Erythroblast (primary cell): ENCODE data around the gene SNRNP70.
A peak's percentile ranks its signal among the peaks of the same experiment; 100 is the strongest.

Source experiments
- DNase-seq, 2 experiments: peaks; one replicate each; lab custom pipeline; 2025; lab: John Stamatoyannopoulos, UW
- GATA1 ChIP-seq: IDR thresholded peaks from 2 replicates; pipeline ENCODE4 v1.6.1; 2011; ENCODE audit warnings: low read depth, mild to moderate bottlenecking, control low read depth, low read length, moderate library complexity
- POLR2A ChIP-seq: IDR thresholded peaks from 2 replicates; pipeline ENCODE4 v1.6.1; 2011; ENCODE audit warnings: mild to moderate bottlenecking, low read length

The SNRNP70 gene

GRCh38 chr19:49101160-49101559, 15.9 kb downstream of the SNRNP70 start:
- no peak for DNase-seq
- TF ChIP-seq GATA1 (no peak), POLR2A (no peak)

GRCh38 chr19:49102303-49102702, 17.1 kb downstream of the SNRNP70 start:
- no peak for TF ChIP-seq POLR2A
- TF ChIP-seq GATA1 = no peak
- DNase-seq = no peak

DNA sequence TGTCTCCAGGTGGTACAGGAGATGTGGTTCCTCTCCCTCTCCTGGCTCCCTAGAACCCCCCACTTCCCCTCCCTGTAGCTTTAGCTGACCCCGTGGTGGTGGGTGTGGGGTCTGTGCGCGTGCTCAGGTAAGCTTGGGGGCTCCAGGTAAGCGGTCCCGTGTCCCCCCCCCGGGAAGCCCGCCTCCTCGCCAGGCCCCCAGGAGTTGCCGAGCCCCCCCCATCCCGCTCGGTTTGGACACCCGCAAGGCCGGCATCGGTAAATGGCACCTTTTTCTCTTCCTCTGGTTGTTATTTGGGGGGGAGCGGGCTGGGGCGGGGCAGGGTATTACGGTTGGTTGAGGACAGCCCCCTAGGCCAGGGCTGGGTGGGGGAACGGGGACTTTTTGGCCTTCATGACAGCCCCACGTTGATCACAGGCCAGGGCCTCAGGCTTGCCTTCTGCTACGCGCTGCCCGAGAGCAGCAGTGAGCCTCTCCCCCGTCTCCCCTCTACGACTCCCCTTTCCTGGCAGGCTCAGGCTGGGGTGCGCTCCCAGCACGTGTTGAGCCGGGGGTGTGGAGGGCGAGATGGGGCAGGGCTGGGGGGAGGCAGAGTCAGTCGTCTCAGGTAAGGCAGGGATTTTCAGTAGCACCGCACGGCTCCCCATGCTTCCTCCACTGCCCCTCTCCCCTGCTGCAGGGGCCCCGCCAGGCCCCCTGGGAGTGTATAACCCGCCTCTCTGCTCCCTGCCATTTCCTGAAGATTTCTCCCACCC, 18.3 kb downstream of the SNRNP70 start:
- no peak for TF ChIP-seq POLR2A
- TF ChIP-seq GATA1 = no peak
- DNase-seq = no peak

DNA sequence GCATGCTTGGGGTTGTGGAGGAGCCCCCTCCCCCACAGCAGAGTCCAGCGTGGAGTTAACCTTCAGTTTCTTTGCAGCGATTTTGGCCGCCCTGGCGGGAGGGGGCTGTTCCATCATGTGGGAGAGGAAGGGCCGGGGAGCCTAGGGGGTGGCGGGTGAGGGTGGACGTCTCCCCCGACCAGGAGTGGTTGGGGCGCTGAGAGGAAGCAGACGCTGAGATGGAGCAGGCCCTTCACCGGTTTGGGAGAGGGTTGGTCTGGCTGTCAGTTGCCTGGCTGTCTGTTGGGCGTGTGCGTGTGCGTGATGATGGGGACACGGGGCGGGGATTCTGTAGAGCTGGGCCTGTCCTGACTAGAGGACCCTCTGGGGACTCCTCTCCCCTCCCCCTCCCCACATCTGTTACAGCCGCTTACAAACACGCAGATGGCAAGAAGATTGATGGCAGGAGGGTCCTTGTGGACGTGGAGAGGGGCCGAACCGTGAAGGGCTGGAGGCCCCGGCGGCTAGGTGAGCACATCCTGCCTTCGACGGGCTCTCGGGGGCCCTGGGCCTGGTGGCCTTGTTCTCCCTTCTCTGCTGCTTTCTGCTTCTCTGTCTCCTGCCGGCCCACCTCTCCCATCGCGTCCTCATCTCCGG, 19.1 kb downstream of the SNRNP70 start:
- TF ChIP-seq POLR2A (no peak), GATA1 (no peak)
- DNase-seq = no peak

GRCh38 chr19:49106648-49107135, 21.4 kb downstream of the SNRNP70 start:
- DNase-seq = peak; percentile 74 to 82
- TF ChIP-seq GATA1 = no peak
- no peak for TF ChIP-seq POLR2A

- TF ChIP-seq GATA1 = no peak
- TF ChIP-seq POLR2A = no peak
Observed at GRCh38 chr19:49107625-49108459, 22.6 kb downstream of the SNRNP70 start.

GRCh38 chr19:49109051-49109450, 23.8 kb downstream of the SNRNP70 start:
- TF ChIP-seq POLR2A (no peak), GATA1 (no peak)
- no peak for DNase-seq

More at GRCh38 chr19:49107625-49108459, 22.6 kb downstream of the SNRNP70 start:
- no peak for DNase-seq

DNA sequence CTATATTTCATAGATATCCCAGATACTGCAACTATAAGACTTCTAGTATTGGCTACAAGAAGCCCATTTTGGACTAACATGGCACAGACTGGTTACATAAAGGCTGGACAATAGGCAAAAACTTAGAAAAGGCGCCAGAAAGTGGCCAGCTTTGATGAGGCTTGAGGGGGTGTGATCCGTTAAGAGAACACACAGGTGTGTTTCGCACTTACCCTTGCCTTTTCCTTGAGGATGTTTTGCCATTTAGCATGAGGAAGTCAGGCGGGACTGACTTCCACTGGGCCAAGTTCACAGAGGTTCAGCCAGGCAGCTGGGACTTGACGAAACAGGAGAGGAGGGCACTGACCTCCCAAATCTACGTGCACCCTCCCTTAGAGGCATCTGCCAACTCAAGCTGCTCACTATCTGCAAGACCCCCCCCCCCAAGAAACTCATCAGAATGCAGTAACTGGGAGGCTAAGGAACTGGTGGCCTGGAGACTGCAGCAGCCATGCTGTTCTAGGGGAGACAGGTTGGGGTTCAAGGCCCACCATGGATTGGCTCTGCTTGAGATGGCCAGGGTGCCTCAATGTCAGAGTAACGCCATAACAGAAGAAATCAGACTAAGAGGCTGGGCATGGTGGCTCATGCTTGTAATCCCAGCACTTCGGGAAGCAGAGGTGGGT, 24.4 kb downstream of the SNRNP70 start:
- TF ChIP-seq GATA1 (no peak), POLR2A (no peak)
- DNase-seq = no peak

- DNase-seq = no peak
Observed at GRCh38 chr19:49110567-49110966, 25.3 kb downstream of the SNRNP70 start.

GRCh38 chr19:49111218-49111998, 26.2 kb downstream of the SNRNP70 start:
- TF ChIP-seq GATA1 = no peak
- no peak for TF ChIP-seq POLR2A

More at GRCh38 chr19:49110567-49110966, 25.3 kb downstream of the SNRNP70 start:
- TF ChIP-seq GATA1 (no peak), POLR2A (no peak)

DNA sequence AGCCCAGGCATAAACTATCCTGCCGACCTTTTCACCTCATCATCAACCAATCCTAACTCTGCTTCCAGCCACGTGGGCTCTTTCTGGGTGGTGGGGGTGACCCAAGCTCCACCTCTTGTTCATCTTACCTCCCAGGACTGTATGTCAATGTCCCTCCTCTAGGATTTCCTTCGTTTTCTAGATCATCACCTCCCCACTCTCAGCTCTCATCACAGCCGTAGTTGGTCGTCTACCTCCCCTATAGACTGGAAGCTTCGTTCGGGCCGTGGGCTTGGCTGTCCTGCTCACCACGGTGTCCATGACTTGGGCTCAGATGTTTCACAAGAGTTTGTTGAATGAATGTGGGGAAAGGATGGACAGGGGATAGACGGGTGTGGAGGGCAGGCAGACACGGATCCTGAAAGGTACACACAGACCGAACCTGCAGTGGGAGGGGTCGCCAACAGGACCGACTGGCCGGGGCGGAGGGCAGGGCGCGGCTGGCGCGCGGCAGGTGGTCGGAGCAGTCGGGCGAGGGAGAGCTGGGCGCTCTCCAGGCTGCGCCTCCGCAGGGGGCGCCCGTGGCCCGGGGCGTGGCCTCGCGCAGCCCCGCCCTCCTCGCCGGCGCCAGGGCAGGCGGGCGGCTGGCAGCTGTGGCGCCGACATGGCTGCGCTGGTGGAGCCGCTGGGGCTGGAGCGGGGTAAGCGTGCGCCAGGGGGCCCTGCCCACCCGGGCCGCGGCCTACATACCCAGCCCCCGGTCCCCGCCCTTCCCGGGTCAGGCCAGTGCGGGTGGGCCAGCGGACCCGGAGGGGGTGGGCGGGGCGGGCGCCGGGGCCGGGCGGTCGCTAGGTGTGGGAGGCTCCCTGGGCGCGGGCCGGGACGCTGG, 28.7 kb downstream of the SNRNP70 start, which contains the start of gene LIN7B:
Gene LIN7B (plus strand): TSS at position 609 of the 868 bp plus-strand sequence. CDS start 35 bp downstream, at position 644.
- DNase-seq = peak; percentile 82 to 91
- TF ChIP-seq POLR2A = peak; percentile 32
- TF ChIP-seq GATA1 = no peak

More at GRCh38 chr19:49111218-49111998, 26.2 kb downstream of the SNRNP70 start:
- DNase-seq = no peak
